HG02763 (cell line): Measurements from ENCODE around the gene ELAVL1.
"Not testable (repeated sequence)": the region's sequence is repeated elsewhere in the genome, so short reads cannot be mapped to it uniquely, and the experiment has no call there.

Experiments used
- ATAC-seq: cut with Tn5 transposase; IDR thresholded peaks from one replicate; pipeline ENCODE4 v1.9.1; 2021; ENCODE audit warnings: mild to moderate bottlenecking, moderate library complexity; ENCODE audit not compliant: unreplicated experiment

ELAVL1 gene

DNA sequence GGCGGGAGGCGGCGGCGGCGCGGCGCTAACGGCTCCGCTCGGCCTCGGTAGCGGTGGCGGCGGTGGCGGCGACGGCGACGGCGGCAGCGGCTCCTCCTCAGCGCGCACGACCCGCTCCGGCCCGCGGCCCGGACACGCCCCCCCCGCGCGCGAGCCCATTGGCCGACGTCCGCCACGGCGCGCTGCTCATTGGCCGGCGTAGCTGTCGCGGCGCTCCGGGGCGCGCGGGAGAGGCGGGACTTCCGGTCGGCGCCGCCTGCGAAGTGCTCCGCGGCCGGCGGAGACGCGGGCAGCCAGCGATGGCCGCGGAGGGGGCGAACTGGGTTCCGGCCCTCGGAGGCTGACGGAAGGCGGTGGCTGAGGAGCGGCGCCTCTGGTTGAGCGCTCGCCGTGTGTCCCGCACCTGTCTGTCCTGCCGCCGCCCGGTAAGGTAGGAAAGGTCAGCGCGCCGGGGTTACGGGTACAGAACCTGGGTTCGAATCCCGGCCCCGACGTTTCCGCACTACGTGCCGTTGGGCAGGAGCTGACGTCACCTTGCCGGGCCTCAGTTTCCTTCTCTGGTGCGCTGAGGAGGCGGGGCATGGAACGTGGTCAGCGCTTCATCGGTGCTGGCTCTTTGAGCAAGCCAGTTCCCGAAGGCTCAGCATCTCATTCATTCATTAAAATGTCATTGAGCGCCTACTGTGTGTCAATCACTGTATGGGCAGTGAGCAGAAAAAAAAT lies at the start of gene ELAVL1:
TSS of gene ELAVL1 (minus strand) at position 108 of the 723 bp plus-strand sequence. CDS start 13,826 bp downstream, outside the sequence.
- ATAC-seq, result peak; percentile 73

DNA sequence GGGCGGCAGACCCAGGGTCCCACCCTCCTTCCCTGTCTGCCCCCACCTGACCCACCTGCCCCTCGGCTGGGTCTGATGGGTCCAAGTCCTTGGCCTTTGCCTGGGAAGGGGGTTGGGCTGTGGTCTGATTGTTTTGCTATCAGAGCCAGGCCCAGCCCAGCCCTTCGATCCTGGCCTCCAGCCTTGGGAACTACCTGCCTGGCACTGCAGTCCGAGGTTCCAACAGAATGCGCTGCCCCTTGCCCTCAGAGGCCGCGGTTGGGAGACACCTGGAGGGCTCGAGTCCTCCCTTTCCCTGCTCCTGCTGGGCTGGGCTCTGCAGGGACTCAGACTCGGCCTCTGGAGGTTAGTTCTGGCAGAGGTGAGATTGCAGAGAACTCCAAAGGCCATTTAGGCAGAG lies 48.7 kb upstream of the ELAVL1 start:
- ATAC-seq, result no peak

- no peak for ATAC-seq
These were observed 47.0 kb upstream of the ELAVL1 start, which contains the start of gene CCL25 for GRCh38 chr19:8052464-8052859. Gene CCL25, plus strand, starts transcription at chr19:8052760. Its CDS starts 290 bp downstream, at chr19:8053050.

GRCh38 chr19:8050274-8051096 lies 45.0 kb upstream of the ELAVL1 start:
- ATAC-seq, result peak; percentile 77

GRCh38 chr19:8046569-8047165 lies 41.2 kb upstream of the ELAVL1 start:
- no peak for ATAC-seq

DNA sequence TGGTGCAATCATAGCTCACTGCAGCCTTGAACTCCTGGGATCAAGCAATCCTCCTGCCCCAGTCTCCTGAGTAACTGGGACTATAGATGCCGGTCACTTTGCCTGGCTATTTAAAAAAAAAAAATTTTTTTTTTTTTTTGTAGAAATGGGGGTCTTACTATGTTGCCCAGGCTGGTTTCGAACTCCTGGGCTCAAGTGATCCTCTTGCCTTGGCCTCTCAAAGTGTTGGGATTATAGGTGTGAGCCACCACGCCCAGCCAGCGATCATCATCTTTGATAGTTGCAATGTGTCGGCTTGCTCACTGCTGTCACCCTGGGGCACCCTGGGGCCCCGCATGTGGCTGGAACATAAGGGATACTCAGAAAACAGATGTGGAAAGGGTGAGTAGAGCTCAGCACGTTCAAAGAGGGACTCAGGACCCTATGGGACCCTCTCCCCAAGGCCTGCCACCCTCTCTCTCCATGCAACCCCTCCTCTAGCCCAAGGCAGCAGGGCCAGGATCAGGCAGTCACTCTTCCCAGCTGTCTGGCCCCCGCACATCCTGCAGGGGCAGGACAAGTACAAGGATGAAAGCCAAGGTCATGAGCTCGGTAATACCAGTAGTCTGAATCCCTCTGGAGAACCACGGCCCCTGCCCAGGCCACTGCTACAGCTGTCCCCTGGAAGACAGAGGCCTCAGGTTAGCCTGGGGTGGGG lies 40.6 kb upstream of the ELAVL1 start:
- no peak for ATAC-seq

DNA sequence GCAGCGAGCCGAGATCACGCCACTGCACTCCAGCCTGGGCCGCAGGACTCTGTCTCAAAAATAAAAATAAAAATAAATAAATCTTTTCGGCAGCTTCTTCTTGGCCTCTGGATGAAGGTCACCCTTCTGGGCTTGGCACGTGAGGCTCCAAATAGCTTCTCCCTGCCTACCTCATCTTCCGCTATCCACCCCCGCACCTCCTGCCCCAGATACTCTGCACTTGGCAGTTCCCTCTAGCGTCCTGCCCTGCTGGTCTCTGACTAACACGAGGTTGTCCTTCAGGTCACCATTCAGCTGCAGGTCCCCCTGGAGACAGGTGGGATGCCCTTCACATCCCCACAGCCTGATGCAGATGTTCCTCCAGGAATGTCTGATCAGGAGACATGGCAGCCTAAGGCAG lies 38.6 kb upstream of the ELAVL1 start:
- no peak for ATAC-seq

GRCh38 chr19:8042900-8043299 lies 37.5 kb upstream of the ELAVL1 start:
- ATAC-seq, result no peak

DNA sequence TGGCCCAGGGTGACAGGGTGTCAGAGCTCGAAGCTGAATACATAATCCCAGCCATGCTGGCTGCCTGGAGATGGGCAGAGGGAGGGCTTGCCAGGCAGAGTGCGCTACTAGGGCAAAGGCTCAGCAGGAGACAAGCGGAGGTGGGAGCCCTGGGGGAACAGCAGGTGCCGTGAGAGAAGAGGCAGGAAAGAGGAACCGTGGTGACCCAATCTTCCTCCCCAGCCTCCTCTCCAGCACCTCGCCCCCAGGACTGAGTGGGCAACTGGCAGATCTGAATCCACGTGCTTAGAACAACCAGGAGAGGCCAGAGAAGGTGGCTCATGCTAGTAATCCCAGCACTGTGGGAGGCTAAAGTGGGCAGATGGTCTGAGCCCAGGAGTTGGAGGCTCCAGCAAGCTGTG lies 36.1 kb upstream of the ELAVL1 start:
- no peak for ATAC-seq

DNA sequence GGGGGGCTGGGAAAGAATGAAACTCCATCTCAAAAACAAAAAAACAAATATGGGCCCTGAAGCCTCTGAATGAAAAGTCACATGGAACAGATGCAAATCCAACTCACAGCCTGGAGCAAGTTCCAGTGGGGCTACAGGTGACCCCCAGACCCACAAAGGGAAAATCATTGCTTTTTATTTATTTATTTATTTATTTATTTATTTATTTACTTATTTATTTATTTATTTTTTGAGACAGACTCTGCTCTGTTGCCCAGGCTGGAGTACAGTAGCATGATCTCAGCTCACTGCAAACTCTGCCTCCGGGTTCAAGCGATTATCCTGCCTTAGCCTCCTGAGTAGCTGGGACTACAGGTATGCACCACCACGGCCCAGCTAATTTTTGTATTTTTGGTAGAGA lies 33.8 kb upstream of the ELAVL1 start:
- no peak for ATAC-seq

- ATAC-seq, result no peak
These were observed 33.4 kb upstream of the ELAVL1 start for GRCh38 chr19:8038815-8039214.

DNA sequence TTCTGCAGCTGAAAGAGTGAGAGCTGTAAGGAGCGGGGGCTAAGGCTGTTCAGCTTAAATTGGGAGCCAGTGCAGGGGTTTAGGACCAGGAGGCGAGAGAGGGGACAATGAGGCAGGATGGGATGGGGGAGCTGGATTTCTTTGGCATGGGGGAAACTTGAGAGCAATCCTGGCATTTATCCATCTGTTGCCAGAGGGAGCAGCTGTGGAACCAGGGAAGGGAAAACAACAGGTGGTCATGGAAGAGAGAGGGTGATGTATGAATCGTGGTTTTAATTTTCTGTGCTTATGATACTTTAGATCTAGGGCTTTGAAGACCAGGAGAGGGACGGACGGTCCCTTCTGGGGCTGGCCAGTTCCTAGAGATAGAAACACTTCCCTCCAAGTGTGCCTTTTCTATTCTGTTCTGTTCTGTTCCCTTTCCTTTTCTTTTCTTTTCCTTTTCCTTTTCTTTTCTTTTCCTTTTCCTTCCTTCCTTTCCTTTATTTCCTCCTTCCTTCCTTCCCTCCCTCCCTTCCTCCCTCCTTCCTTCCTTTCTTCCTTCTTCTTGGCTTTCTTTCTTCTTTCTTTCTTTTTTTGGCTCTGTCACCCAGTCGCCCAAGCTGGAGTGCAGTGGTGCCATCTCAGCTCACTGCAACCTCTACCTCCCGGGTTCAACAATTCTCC lies 31.1 kb upstream of the ELAVL1 start:
- no peak for ATAC-seq

- ATAC-seq, result no peak
These were observed 28.7 kb upstream of the ELAVL1 start for GRCh38 chr19:8034178-8034525.

DNA sequence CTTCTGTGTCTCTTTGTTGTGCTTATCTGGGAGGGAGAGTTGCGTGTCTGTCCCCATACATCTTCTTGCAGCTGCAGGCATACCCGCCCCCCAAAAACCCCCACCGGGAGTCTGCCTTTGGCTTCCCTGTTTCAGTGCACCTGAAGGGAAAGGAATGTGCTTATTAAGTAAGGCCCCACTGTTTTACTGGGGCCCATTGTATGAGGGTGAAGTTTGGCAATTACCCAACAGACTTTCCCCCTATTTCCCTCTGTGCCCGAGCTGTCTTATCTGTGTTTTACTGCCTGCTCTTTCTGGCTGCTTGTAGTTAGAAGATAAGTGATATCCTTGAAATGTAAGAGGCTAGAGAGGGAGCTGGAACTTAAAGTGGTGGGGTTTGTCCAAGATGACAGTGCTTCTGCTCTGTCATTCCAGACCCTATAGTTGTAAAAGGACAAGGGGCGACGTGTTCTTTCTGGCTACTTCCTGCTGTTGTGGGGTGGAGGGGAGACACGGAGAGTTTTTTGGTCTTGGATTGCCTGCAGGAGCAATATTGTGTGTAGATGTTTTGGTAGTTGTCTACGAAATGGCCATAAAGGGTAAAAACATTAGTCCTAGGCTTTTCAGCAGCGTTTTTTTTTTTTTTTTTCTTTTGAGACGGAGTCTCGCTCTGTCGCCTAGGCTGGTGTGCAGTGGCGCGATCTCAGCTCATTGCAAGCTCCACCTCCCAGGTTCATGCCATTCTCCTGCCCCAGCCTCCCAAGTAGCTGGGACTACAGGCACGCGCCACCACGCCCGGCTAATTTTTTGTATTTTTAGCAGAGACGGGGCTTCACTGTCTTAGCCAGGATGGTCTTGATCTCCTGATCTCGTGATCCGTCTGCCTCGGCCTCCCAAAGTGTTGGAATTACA lies 28.1 kb upstream of the ELAVL1 start:
- not testable (repeated sequence) for ATAC-seq

DNA sequence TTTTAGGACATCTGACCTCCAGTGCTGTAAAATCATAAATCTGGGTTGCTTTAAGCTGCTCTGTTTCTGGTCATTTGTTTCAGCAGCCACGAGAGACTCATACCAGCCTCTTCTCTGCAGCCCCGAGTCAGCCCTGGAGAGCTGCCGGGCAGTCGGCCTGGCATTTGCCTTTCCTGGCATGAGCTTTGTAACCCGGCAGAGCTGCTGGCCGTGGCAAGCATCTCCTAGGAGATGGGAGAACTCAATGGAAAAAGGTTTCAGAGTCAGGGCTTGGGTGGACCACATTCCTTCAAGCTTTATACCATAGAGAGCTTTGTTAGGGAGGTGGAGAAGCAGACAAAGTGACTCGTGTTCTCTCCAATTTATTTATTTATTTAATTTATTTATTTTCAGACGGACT lies 25.5 kb upstream of the ELAVL1 start:
- ATAC-seq, result no peak

DNA sequence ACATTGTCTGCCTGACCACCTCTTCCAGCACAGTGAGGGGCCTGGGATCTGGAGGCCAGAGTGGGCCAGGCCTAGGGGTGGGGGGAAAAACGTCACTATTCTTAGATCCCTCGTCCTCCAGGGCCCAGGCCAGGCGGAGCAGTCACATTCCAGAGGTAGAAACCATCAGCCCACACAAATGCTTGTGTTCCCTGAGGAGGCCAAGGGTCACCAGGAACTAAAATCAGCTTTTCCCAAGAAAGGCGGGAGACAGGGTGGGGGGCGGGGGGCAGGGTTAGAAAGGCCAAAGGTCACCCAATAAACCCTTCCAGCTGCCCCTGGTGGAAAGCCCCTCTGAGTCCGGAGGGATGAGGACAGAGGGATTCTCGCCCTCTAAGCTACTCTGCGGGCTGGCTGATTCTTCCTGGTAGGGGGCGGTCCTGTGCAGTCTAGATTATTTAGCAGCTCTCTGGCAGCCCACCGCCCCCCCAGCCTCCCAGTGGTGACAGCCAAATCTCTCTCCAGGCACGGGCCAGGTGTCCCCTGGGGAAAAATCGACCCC lies 23.6 kb upstream of the ELAVL1 start:
- no peak for ATAC-seq

DNA sequence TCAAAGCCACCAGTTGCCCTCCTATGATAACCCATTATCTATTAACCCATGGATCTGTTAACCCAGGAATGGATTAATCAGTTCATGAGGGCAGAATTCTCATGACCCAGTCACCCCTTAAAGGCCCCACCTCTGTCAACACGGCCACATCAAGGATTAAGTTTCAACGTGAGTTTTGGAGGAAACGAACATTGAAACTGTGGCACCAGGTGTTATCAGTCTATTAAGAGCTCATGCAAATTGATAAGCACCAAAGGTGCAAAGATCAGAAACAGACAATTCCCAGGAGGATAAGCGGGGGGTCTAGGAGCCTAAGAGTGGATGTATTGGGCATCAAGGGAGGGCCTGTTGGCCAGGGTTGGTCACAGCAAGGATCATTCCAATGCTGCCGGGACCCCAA lies 19.9 kb upstream of the ELAVL1 start:
- ATAC-seq, result no peak

DNA sequence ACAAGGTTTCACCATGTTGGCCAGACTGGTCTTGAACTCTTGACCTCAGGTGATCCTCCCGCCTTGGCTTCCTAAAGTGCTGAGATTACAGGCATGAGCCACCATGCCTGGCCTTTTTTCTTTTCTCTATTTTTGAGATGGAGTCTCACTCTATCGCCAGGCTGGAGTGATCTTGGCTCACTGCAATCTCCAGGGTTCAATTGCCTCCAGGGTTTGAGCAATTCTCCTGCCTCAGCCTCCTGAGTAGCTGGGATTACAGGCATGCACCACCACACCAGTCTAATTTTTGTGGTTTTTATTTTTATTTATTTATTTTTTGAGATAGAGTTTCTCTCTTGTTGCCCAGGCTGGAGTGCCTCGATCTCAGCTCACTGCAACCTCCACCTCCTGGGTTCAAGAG lies 18.8 kb upstream of the ELAVL1 start:
- ATAC-seq, result not testable (repeated sequence)

GRCh38 chr19:8023371-8023770 lies 17.9 kb upstream of the ELAVL1 start:
- ATAC-seq, result no peak
